Measurements from ENCODE around the gene TIMM23. TPM values are rescaled to one million over a fixed set of nuclear protein-coding genes. Genes with fewer than 3 reads are reported as not detected.

Gene TIMM23
- total and polyA plus RNA-seq, 9 donors = 29.9 to 74.4 (median 35.1) TPM

- Histone ChIP-seq H3K9me3 (no peaks in the 10 kb centered on the region), H3K36me3 (no peaks in the 10 kb centered on the region), H3K4me3 (no peak overlapping the region), H3K27me3 (no peaks in the 10 kb centered on the region), H3K4me1 (ENCODE audit: insufficient read depth) (peaks cover 7% of the 10 kb centered on the region), H3K27ac (no peak overlapping the region)
- intact Hi-C loops (cut with DNase I) = no loop called here
- TF ChIP-seq EP300 (IDR thresholded peaks at IDR 0.05) (no peak), POLR2A (IDR thresholded peaks at IDR 0.05) (no peak), CTCF (IDR thresholded peaks at IDR 0.05) (no peak)
- DNase-seq = no peak
- 88 to 96% (median 96%) methylated on average over 1 of the region's 1 CpG for WGBS, 3 donors
Observed at GRCh38 chr10:46016811-46017210, 44.5 kb downstream of the TIMM23 start.

GRCh38 chr10:46017733-46018132 is 45.4 kb downstream of the TIMM23 start:
- WGBS, 3 donors = 94 to 95% (median 95%) methylated on average over 2 of the region's 2 CpGs
- Histone ChIP-seq H3K4me1 (ENCODE audit: insufficient read depth) (peaks cover 11% of the 10 kb centered on the region), H3K9me3 (no peaks in the 10 kb centered on the region), H3K27me3 (no peaks in the 10 kb centered on the region), H3K27ac (no peak overlapping the region), H3K36me3 (no peaks in the 10 kb centered on the region), H3K4me3 (no peak overlapping the region)
- TF ChIP-seq CTCF (IDR thresholded peaks at IDR 0.05) (no peak), POLR2A (IDR thresholded peaks at IDR 0.05) (no peak), EP300 (IDR thresholded peaks at IDR 0.05) (no peak)
- DNase-seq = no peak
- intact Hi-C loops (cut with DNase I) = no loop called here

- WGBS, 3 donors = 46 to 54% (median 51%) methylated on average over 2 of the region's 2 CpGs
- TF ChIP-seq POLR2A (IDR thresholded peaks at IDR 0.05) (no peak), EP300 (IDR thresholded peaks at IDR 0.05) (no peak), CTCF (IDR thresholded peaks at IDR 0.05) (no peak)
Observed at GRCh38 chr10:46018453-46019176, 46.3 kb downstream of the TIMM23 start.

GRCh38 chr10:46019177-46019528 is 46.9 kb downstream of the TIMM23 start:
- H3K27ac ChIP-seq = no peak overlapping the region
- no peaks in the 10 kb centered on the region for H3K36me3 ChIP-seq
- no peak for DNase-seq
- WGBS, 3 donors = 89 to 95% (median 91%) methylated on average over 3 of the region's 3 CpGs
- intact Hi-C loops (cut with DNase I) = no loop called here
- H3K4me1 ChIP-seq (ENCODE audit: insufficient read depth) = peaks cover 11% of the 10 kb centered on the region
- no peaks in the 10 kb centered on the region for H3K9me3 ChIP-seq
- no peak for TF ChIP-seq POLR2A (IDR thresholded peaks at IDR 0.05)
- no peaks in the 10 kb centered on the region for H3K27me3 ChIP-seq
- no peak overlapping the region for H3K4me3 ChIP-seq

More at GRCh38 chr10:46018453-46019176, 46.3 kb downstream of the TIMM23 start:
- DNase-seq = no peak
- no peaks in the 10 kb centered on the region for H3K9me3 ChIP-seq
- no peaks in the 10 kb centered on the region for H3K36me3 ChIP-seq
- H3K4me1 ChIP-seq (ENCODE audit: insufficient read depth) = peaks cover 11% of the 10 kb centered on the region
- no peak overlapping the region for H3K27ac ChIP-seq
- intact Hi-C loops (cut with DNase I) = no loop called here
- no peaks in the 10 kb centered on the region for H3K27me3 ChIP-seq
- no peak overlapping the region for H3K4me3 ChIP-seq

- no peak overlapping the region for H3K27ac ChIP-seq
- no peaks in the 10 kb centered on the region for H3K36me3 ChIP-seq
- H3K4me1 ChIP-seq (ENCODE audit: insufficient read depth) = peaks cover 11% of the 10 kb centered on the region
- WGBS, 3 donors = 79% methylated on average over 7 of the region's 7 CpGs
- H3K4me3 ChIP-seq = no peak overlapping the region
- intact Hi-C loops (cut with DNase I) = no loop called here
- DNase-seq = no peak
- no peaks in the 10 kb centered on the region for H3K27me3 ChIP-seq
- no peaks in the 10 kb centered on the region for H3K9me3 ChIP-seq
- TF ChIP-seq EP300 (IDR thresholded peaks at IDR 0.05) = no peak
- no peak for TF ChIP-seq CTCF (IDR thresholded peaks at IDR 0.05)
- no peak for TF ChIP-seq POLR2A (IDR thresholded peaks at IDR 0.05)
Observed at GRCh38 chr10:46019569-46020343, 47.5 kb downstream of the TIMM23 start.

Measured in ovary (tissue), 9 donors.